Measurements from ENCODE around the gene CDH16.

Gene CDH16

GRCh38 chr16:66880288-66881013 lies 38.2 kb downstream of the CDH16 start, which contains the start of gene PDP2:
Gene PDP2, plus strand, starts transcription at chr16:66880515. Its CDS starts 3,770 bp downstream, at chr16:66884285.
- 0 out of 2 replicates have a peak, but pooled peaks have one; percentile 30 for TF ChIP-seq SIN3A (IDR thresholded peaks at IDR 0.05; ENCODE audit: borderline replicate concordance, insufficient read depth, low read length)
- 0 out of 2 replicates have a peak, but pooled peaks have one; percentile 13 for TF ChIP-seq TAF1 (IDR thresholded peaks at IDR 0.05; ENCODE audit: borderline replicate concordance, insufficient read depth, low read length)
- TF ChIP-seq FOXP2 (optimal IDR thresholded peaks at IDR 0.05; ENCODE audit: borderline replicate concordance, extremely low read depth, extremely low read length, insufficient read depth), result peak; percentile 73
- TF ChIP-seq POLR2AphosphoS5 (IDR thresholded peaks at IDR 0.05; ENCODE audit: low read depth, low read length), result peak; percentile 57
- 0 out of 4 replicates have a peak, but pooled peaks of 1 of the 2 experiments have one; percentile 18 for TF ChIP-seq REST (IDR thresholded peaks at IDR 0.05; ENCODE audit: insufficient read depth in 1 of 2, low read depth in 2 of 2, low read length in 2 of 2)

GRCh38 chr16:66878067-66878466 lies 40.6 kb downstream of the CDH16 start:
- TF ChIP-seq FOXP2 (optimal IDR thresholded peaks at IDR 0.05; ENCODE audit: borderline replicate concordance, extremely low read depth, extremely low read length, insufficient read depth) (no peak), POLR2AphosphoS5 (IDR thresholded peaks at IDR 0.05; ENCODE audit: low read depth, low read length) (no peak), TAF1 (IDR thresholded peaks at IDR 0.05; ENCODE audit: borderline replicate concordance, insufficient read depth, low read length) (no peak), SIN3A (IDR thresholded peaks at IDR 0.05; ENCODE audit: borderline replicate concordance, insufficient read depth, low read length) (no peak), REST (IDR thresholded peaks at IDR 0.05; ENCODE audit: insufficient read depth in 1 of 2, low read depth in 2 of 2, low read length in 2 of 2) (no peak)

- no peak for TF ChIP-seq REST (IDR thresholded peaks at IDR 0.05; ENCODE audit: insufficient read depth in 1 of 2, low read depth in 2 of 2, low read length in 2 of 2)
- TF ChIP-seq FOXP2 (optimal IDR thresholded peaks at IDR 0.05; ENCODE audit: borderline replicate concordance, extremely low read depth, extremely low read length, insufficient read depth), result no peak
- TF ChIP-seq POLR2AphosphoS5 (IDR thresholded peaks at IDR 0.05; ENCODE audit: low read depth, low read length), result no peak
These were observed 44.5 kb downstream of the CDH16 start for GRCh38 chr16:66874079-66874775.

- no peak for TF ChIP-seq FOXP2 (optimal IDR thresholded peaks at IDR 0.05; ENCODE audit: borderline replicate concordance, extremely low read depth, extremely low read length, insufficient read depth)
- TF ChIP-seq TAF1 (IDR thresholded peaks at IDR 0.05; ENCODE audit: borderline replicate concordance, insufficient read depth, low read length), result no peak
- TF ChIP-seq POLR2AphosphoS5 (IDR thresholded peaks at IDR 0.05; ENCODE audit: low read depth, low read length), result no peak
- no peak for TF ChIP-seq REST (IDR thresholded peaks at IDR 0.05; ENCODE audit: insufficient read depth in 1 of 2, low read depth in 2 of 2, low read length in 2 of 2)
- TF ChIP-seq SIN3A (IDR thresholded peaks at IDR 0.05; ENCODE audit: borderline replicate concordance, insufficient read depth, low read length), result no peak
These were observed 45.0 kb downstream of the CDH16 start for GRCh38 chr16:66873685-66874055.
